ENCODE results near the gene VPS37D. TPM values are rescaled to one million over a fixed set of nuclear protein-coding genes. Genes with fewer than 3 reads are reported as not detected.

The VPS37D gene, protein sequence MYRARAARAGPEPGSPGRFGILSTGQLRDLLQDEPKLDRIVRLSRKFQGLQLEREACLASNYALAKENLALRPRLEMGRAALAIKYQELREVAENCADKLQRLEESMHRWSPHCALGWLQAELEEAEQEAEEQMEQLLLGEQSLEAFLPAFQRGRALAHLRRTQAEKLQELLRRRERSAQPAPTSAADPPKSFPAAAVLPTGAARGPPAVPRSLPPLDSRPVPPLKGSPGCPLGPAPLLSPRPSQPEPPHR
- 5.7 and 6.8 TPM in 2 replicates for total RNA-seq

DNA sequence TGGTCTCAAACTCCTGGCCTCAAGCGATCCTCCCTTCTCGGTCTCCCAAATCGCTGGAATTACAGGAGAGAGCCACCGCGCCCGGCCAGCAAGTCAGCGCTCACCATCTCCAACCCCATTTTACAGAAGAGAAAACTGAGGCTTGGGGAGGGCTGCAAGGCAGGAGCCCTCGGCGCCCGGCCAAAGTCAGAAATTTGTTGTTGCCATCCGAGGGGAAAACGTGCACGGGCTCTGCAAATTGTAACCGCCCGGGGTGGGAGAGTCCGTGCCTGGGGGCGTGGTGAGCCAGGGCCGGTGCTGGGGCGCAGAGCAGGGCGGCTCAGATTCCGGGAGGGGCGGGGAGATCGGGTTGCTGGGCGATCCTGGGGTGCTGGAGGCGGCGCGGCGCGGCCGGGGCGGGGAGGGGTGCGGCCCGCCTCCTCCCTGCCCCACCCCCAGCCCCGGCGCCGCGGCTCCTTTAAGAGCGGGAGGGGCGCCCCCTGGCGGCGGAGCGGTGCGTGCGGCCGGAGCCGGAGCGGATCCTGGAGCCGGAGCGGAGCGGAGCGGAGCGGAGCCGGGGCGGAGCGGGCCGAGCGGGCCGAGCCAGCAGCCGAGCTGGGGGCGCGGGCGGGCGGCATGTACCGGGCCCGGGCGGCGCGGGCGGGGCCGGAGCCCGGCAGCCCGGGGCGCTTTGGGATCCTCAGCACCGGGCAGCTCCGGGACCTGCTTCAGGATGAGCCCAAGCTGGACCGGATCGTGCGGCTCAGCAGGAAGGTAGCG is at the start of gene VPS37D:
VPS37D (plus strand) TSS at position 488 of the 759 bp plus-strand sequence; CDS start at position 616, 128 bp downstream.

DNA sequence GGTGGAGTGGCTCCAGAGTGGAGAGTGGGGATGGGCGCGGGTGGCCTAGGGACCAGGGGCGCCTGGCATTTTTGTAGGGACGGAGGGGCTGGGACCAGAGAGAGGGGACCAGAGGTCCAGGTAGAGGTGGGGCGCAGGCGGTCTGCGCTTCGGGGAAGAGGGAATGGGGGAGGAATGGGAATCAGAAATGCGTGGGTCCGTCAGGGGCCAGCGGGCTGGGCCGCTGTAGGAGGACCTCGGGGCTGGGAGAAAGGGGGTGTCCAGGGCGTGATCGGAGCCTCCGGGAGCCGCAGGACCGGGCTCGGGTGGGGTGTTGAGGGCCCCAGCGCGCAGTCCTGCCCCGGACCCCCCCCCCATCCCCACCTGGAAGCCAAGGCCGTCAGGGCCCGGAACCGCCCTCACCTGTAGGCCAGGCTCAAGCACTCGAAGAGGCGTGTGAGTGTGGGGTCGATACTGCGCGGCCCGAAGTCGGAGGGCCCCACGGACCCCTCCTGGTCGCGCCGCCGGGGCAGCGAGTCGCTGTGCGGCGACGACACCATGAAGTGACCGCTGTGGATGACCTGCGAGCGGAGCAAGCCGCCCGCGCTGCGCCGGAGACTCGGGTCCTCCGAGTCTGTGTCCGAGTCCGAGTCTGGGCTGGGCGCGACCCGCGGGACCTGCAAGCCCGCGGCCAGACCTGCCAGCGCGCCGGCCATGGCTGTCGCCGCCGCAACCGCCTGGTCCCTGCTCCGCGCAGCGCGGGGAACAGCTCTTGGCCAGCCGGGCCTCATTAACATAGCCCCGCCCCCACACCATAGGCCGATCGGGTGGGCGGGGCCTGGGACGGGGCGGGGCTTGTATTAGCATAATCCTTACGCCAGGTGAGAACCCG is 43.6 kb upstream of the VPS37D start, which contains the start of gene MLXIPL:
MLXIPL (minus strand) TSS at position 725 of the 871 bp plus-strand sequence; CDS start at position 695, 30 bp downstream.

DNA sequence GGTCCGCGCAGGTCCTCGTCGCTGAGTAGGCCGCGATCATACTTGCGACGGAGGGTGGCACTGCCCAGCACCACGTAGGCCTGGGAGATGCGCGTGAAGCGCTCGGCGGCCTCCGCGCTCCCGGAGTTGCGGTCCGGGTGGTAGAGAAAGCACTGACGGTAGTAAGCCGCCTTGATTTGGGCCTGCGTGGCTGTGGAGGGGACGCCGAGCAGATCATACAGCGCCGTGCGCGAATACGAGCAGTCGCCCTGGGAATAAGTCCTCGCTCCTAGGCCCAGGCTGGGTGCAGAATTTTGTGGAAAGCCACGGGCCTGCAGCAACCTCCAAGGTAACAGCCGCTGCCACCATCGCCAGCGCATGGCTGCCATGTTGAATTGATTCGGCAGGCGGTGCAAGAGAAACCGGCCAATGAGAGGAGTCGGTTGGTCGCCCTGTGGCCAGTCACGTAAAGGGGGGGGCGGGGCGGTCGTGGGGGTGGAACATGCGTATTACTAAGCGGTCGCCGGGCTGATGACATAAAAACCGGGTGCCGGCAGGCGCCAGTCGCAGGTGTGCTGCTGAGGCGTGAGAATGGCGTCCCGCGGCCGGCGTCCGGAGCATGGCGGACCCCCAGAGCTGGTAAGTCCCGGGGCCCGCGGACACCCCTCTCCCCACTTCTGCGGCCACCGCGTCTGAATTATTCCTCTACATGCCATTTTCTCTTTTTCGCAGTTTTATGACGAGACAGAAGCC is 15.6 kb downstream of the VPS37D start, which contains the start of the genes BUD23 and DNAJC30:
BUD23 (plus strand) TSS at position 542 of the 732 bp plus-strand sequence; CDS start at position 571, 29 bp downstream.
DNAJC30 (minus strand) TSS at position 398 of the 732 bp plus-strand sequence; CDS start at position 368, 30 bp downstream.

DNA sequence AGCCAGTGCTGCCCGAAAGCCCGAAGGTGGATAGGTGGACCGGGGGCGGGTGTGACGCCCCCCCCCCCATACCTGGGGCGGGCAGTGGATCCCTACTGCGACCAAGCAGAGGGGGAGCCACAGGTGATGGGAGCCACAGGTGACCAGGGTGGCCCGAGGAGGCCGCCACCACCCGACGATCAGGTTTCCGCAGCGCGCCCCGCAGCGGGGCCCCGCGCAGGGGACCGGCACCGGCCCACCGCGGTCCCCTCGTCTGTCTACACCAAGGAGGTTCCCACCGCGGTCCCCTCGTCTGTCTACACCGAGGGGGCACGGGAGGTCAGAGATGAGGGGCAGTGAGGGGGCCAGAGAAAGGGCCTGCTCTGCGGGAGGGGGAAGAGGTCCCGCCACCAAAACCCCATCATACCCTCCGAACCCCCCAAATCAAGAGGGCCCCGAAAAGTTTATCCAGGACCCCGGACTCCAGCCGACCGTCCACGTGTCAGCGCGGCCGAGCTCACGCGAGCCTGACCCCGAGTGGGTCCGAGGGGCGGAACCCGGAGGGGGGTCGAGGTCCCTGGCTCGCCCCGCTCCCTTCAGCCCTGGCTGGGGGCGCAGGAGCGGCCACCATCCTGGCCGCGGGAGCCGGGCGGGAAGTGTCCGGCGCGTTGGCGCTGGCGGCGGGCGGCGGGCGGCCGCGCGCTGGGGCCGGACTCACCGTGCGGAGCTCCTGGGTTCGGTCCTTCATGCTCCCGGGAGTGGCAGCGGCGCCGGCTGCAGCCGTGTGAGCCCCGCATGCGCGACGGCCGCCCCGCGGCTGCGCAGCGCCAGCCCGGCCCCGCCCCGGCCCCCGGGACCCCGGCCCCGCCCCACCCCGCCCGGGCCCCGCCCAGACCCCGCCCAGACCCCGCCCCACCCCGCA is 51.5 kb downstream of the VPS37D start, which contains the start of gene STX1A:
STX1A (minus strand) TSS at position 765 of the 901 bp plus-strand sequence; CDS start at position 727, 38 bp downstream.

Other genes starting within 250 kb of the VPS37D start
- 0.85 and 1.4 TPM in 2 replicates for gene FZD9, start 234.1 kb upstream of the VPS37D start, total RNA-seq
- gene BAZ1B, start 145.5 kb upstream of the VPS37D start, total RNA-seq: 45.8 and 54.6 TPM in 2 replicates
- gene BCL7B, start 110.1 kb upstream of the VPS37D start, total RNA-seq: 12.7 and 19.2 TPM in 2 replicates
- gene TBL2, start 89.3 kb upstream of the VPS37D start, total RNA-seq: 76.4 and 97.0 TPM in 2 replicates
- gene MLXIPL, start 43.3 kb upstream of the VPS37D start, total RNA-seq: 0.37 and 0.57 TPM in 2 replicates
- 1.8 and 2.6 TPM in 2 replicates for gene DNAJC30, start 15.6 kb downstream of the VPS37D start, total RNA-seq
- 57.7 and 61.8 TPM in 2 replicates for gene BUD23, start 15.8 kb downstream of the VPS37D start, total RNA-seq
- gene STX1A, start 51.8 kb downstream of the VPS37D start, total RNA-seq: 10.2 and 10.7 TPM in 2 replicates
- gene ABHD11, start 71.0 kb downstream of the VPS37D start, total RNA-seq: 5.7 and 6.1 TPM in 2 replicates
- not detected in 2 replicates for gene CLDN3, start 102.4 kb downstream of the VPS37D start, total RNA-seq
- 0.14 and 1.5 TPM in 2 replicates for gene CLDN4, start 163.2 kb downstream of the VPS37D start, total RNA-seq
- 2.3 and 7.4 TPM in 2 replicates for gene METTL27, start 174.7 kb downstream of the VPS37D start, total RNA-seq
- not detected in 2 replicates for gene TMEM270, start 193.3 kb downstream of the VPS37D start, total RNA-seq